Choroid plexus epithelial cell (primary cell): Measurements from ENCODE around the gene KIFC3.
"Not testable (repeated sequence)": the region's sequence is repeated elsewhere in the genome, so short reads cannot be mapped to it uniquely, and the experiment has no call there.

Experiments used
- DNase-seq: peaks from one replicate; pipeline ENCODE4 v3.0.0-alpha.2; 2010; ENCODE audit warnings: low read depth
- H3K4me3 ChIP-seq: 2 replicates; pipeline ENCODE4 v1.5.1; 2011; ENCODE audit warnings: low read depth, mild to moderate bottlenecking, control low read depth, low read length, moderate library complexity
- CTCF ChIP-seq: conservative IDR thresholded peaks from 2 replicates; pipeline ENCODE4 v1.5.1; 2011; ENCODE audit warnings: low read depth, mild to moderate bottlenecking, control low read depth, inconsistent platforms, low read length, moderate library complexity

The KIFC3 gene

GRCh38 chr16:57783883-57784282, 18.4 kb downstream of the KIFC3 start:
- DNase-seq: no peak
- no peak for TF ChIP-seq CTCF
- no peak overlapping the region for H3K4me3 ChIP-seq

- no peak for DNase-seq
- no peak overlapping the region for H3K4me3 ChIP-seq
- TF ChIP-seq CTCF: no peak
These were observed 19.2 kb downstream of the KIFC3 start for GRCh38 chr16:57783116-57783515.

GRCh38 chr16:57782607-57783055, 19.7 kb downstream of the KIFC3 start:
- DNase-seq, H3K4me3 ChIP-seq: not testable (repeated sequence)

- TF ChIP-seq CTCF: peak; percentile 45
- no peak overlapping the region for H3K4me3 ChIP-seq
- peak; percentile 80 for DNase-seq
These were observed 20.3 kb downstream of the KIFC3 start for GRCh38 chr16:57781741-57782606.

- TF ChIP-seq CTCF: no peak
- no peak for DNase-seq
These were observed 20.9 kb downstream of the KIFC3 start for GRCh38 chr16:57781349-57781740.

GRCh38 chr16:57779836-57780235, 22.5 kb downstream of the KIFC3 start:
- H3K4me3 ChIP-seq, DNase-seq: not testable (repeated sequence)

More at GRCh38 chr16:57781349-57781740, 20.9 kb downstream of the KIFC3 start:
- no peak overlapping the region for H3K4me3 ChIP-seq

GRCh38 chr16:57778658-57779057, 23.6 kb downstream of the KIFC3 start:
- H3K4me3 ChIP-seq: no peak overlapping the region
- no peak for TF ChIP-seq CTCF
- no peak for DNase-seq

- no peak overlapping the region for H3K4me3 ChIP-seq
- peak; percentile 55 for TF ChIP-seq CTCF
- DNase-seq: peak; percentile 52
These were observed 26.4 kb downstream of the KIFC3 start for GRCh38 chr16:57775661-57776469.
